Common myeloid progenitor, CD34-positive (primary cell): ENCODE results near the gene ONECUT3.

Source experiments
- CTCF ChIA-PET: fragments of 350-600 bp; sonication (Branson Sonifier 250); formaldehyde crosslinking; loops from one replicate; lab custom pipeline; 2021; ENCODE audit warnings: antibody characterized with exemption; lab: Charles Lee
- POLR2A ChIA-PET: fragments of 350-600 bp; sonication (Branson Sonifier 250); formaldehyde crosslinking; loops from one replicate; lab custom pipeline; 2021; ENCODE audit warnings: antibody characterized with exemption; lab: Charles Lee
- DNase-seq, 3 donors: peaks; one replicate each; pipeline versions ENCODE4 v3.0.0 to v3.0.0-alpha.2; 2013
- H3K27ac ChIP-seq, 2 experiments: 1 replicate in 1 of 2; 2 replicates in 1 of 2; pipeline ENCODE4 v1.7.0; 2013; ENCODE audit warnings: inconsistent platforms in 2 of 2, low read length in 2 of 2, mild to moderate bottlenecking in 2 of 2, low read depth in 1 of 2, moderate library complexity in 1 of 2; ENCODE audit not compliant: severe bottlenecking in 2 of 2, insufficient read depth in 1 of 2, poor library complexity in 1 of 2
- H3K27me3 ChIP-seq, 5 experiments: replicated peaks in 2 of 5; 1 replicate in 3 of 5; 2 replicates in 2 of 5; pipeline versions ENCODE4 v1.6.1 to v1.7.0; 2013; ENCODE audit warnings: low read length in 4 of 5, mild to moderate bottlenecking in 2 of 5, moderate library complexity in 2 of 5, inconsistent platforms in 1 of 5; ENCODE audit not compliant: insufficient read depth in 5 of 5, control insufficient read depth in 4 of 5
- H3K36me3 ChIP-seq, 4 experiments: 1 replicate in 2 of 4; 2 replicates in 2 of 4; pipeline versions ENCODE4 v1.6.1 to v1.7.0; 2013; ENCODE audit warnings: low read length in 3 of 4, control low read depth in 1 of 4, mild to moderate bottlenecking in 1 of 4; ENCODE audit not compliant: control insufficient read depth in 4 of 4, insufficient read depth in 4 of 4
- H3K4me1 ChIP-seq, 4 experiments: 1 replicate in 3 of 4; 2 replicates in 1 of 4; pipeline versions ENCODE4 v1.6.1 to v1.7.1; 2013; ENCODE audit warnings: low read length in 3 of 4, mild to moderate bottlenecking in 3 of 4, control low read depth in 1 of 4, inconsistent platforms in 1 of 4, moderate library complexity in 1 of 4; ENCODE audit not compliant: control insufficient read depth in 4 of 4, insufficient read depth in 4 of 4; ENCODE audit errors: control extremely low read depth in 1 of 4
- H3K4me3 ChIP-seq, 7 experiments: 1 replicate in 4 of 7; 2 replicates in 3 of 7; pipeline versions ENCODE4 v1.5.1 to v1.7.0; 2013; ENCODE audit warnings: mild to moderate bottlenecking in 7 of 7, low read length in 6 of 7, moderate library complexity in 6 of 7, inconsistent platforms in 2 of 7, low read depth in 2 of 7, control low read depth in 1 of 7; ENCODE audit not compliant: insufficient read depth in 4 of 7, control insufficient read depth in 1 of 7; ENCODE audit errors: extremely low read depth in 1 of 7
- H3K9me3 ChIP-seq, 5 experiments: 1 replicate in 4 of 5; 2 replicates in 1 of 5; pipeline versions ENCODE4 v1.6.1 to v1.7.1; 2013; ENCODE audit warnings: low read length in 4 of 5, mild to moderate bottlenecking in 2 of 5, inconsistent platforms in 1 of 5, low read depth in 1 of 5, moderate library complexity in 1 of 5; ENCODE audit not compliant: control insufficient read depth in 4 of 5, insufficient read depth in 2 of 5; ENCODE audit errors: control extremely low read depth in 1 of 5
- WGBS: methylation state at CpG from one replicate; pipeline ENCODE4 v1.1.5; 2013; ENCODE audit not compliant: insufficient coverage; 5-methylcytosine and 5-hydroxymethylcytosine counted together

ONECUT3 gene

DNA sequence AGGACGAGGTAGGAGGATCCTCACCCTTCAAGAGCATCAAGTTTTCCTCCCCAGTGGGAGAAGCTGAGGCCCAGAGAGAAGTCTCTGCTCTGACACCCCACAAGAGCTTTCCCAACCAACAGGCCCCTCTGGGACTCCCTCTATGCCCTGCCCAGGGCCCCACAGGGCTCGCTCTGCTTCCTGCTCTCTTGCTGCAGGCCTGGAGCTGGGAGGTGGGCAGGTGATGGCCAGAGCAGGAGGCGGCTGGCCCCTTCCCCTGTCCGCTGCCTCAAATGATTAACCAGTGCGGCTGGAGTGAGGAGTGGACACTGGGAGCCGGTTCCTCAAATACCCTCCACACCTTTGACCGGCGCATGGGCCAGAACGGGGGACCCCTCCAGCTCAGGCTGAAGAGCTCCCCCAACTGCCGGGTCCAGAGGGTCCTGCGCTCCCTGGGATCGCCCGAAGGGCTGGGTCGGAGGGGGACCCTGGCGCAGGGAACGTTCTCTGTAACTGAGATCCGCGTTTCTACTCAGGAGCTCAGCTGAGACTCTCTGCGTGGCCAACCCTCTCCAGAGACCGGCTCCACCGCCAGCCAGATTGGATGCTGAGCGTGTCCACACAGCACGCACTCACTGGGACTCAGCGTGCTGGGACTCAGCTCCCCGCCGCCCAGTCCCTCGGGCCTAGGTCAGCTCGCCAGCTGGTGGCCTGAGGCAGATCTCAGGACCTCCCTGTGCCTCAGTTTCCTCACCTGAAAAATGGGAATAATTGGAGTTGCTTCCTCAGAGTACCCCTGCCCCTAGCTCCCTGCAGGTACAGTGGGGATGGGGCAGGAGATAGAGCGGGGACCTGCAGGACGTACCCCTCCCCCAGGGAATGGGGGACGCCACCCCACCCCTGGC is 6.7 kb upstream of the ONECUT3 start:
- H3K36me3 ChIP-seq = no peaks in the 10 kb centered on the region
- POLR2A ChIA-PET = no interaction called here
- no peaks in the 10 kb centered on the region for H3K9me3 ChIP-seq
- peak in 2 of 3 donors; percentile 41 to 56 for DNase-seq
- 7% methylated on average over 22 of the region's 31 CpGs for WGBS
- CTCF ChIA-PET = interaction anchor here (0.7 to 1.7 kb wide), 4 partner anchors 9 to 36 kb away, joined by 3 to 7 read pairs (median 5); no protein-coding TSS in a partner anchor
- H3K27me3 ChIP-seq = peaks cover 0 to 95% (median 52%) of the 10 kb centered on the region in 5 experiments
- no peak overlapping the region for H3K27ac ChIP-seq
- H3K4me1 ChIP-seq = peaks cover 0 to 33% (median 12%) of the 10 kb centered on the region in 4 experiments
- no peak overlapping the region for H3K4me3 ChIP-seq

DNA sequence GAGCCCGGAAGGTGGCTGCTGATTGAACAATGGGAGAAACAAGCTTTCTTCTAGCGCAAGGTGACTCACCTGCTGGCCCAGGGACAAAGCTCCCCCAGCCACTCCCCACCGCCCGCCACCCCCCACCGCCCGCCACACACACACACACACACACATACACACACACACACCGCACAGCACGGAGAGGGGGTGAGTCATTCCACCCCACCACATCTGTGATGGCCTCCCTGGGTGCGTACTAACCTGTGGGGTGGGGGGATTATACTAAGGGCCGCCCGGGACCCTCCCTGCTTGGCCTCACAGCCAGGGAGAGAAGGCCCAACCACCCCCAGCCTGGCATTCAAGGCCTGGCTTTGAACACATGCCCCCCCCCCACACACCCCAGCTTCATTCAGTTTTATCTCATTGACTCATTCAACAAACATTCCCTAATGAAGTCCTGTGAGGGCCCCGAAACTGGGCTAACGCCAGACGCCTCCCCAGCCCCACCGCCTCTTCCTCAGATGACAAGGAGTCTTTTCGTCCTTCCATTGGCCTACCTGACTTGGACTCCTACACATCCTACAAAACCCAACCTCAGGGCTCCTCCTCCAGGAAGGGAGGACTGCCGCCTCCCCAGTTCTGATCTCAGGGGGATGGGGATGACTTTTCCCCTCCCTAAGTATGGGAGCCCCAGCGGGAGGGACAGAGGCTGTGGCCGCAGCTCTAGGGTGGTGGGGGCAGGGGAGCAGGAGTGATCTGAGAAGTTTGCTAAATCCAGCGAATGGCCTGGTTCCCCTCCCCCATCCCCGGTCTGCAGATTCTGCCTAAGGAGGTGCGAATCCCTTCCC is 5.8 kb upstream of the ONECUT3 start:
- peaks cover 0 to 97% (median 50%) of the 10 kb centered on the region in 5 experiments for H3K27me3 ChIP-seq

DNA sequence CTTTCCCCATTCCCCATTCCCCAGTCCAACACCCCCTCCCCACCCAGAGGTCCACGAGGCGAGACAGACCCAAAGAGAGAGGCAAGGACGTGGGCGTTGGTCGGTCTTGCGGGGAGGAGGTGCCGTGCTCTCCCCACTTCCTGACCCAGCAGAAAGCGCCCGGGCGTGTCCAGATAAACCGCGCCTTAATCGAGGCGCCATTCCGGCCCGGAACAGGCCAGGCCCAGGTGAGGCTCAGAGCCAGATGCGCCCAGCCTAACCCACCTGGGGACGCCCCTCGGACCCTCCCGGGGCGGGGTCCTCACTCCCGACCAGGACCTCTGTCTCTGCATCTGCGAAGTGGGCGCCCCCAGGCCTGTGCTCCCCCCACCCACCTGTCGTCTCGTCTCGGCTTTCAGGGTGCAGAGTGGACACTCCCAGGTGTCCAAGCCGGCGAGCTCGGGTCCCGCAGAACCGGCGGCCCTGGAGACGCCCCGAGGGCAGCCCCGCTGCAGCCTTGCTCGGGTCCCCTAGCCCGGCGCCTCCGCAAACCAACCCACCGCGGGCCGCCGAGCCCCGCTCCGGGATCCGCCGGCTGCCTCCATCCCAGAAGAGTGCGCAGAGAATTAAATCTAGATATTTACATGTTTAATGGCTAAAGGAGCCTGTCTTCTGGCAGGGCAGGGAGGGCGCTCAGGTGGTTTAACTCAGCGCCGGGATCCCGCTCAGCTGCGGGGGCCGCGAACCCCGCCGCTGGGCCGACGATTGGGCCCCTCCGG is 5.0 kb upstream of the ONECUT3 start:
- no peak overlapping the region for H3K4me3 ChIP-seq
- ChIA-PET CTCF (no interaction called here), POLR2A (no interaction called here)
- peaks cover 0 to 97% (median 51%) of the 10 kb centered on the region in 5 experiments for H3K27me3 ChIP-seq
- no peaks in the 10 kb centered on the region for H3K9me3 ChIP-seq
- peaks cover 0 to 41% (median 20%) of the 10 kb centered on the region in 4 experiments for H3K4me1 ChIP-seq
- no peaks in the 10 kb centered on the region for H3K36me3 ChIP-seq
- peak overlapping the region in 1 of 2 experiments; percentile 61 for H3K27ac ChIP-seq
- DNase-seq = no peak
- WGBS = 3% methylated on average over 44 of the region's 61 CpGs

More for the DNA sequence above, 5.8 kb upstream of the ONECUT3 start:
- H3K9me3 ChIP-seq = no peaks in the 10 kb centered on the region
- peak overlapping the region in 1 of 2 experiments; percentile 61 for H3K27ac ChIP-seq
- H3K4me3 ChIP-seq = no peak overlapping the region
- ChIA-PET CTCF (interaction anchor here (1.0 to 1.7 kb wide), 3 partner anchors 8 to 19 kb away, joined by 4 to 7 read pairs (median 6); no protein-coding TSS in a partner anchor), POLR2A (no interaction called here)
- no CpG with 5 or more reads among the region's 22 CpGs for WGBS
- H3K36me3 ChIP-seq = no peaks in the 10 kb centered on the region
- H3K4me1 ChIP-seq = peaks cover 0 to 38% (median 18%) of the 10 kb centered on the region in 4 experiments
- DNase-seq = peak in 2 of 3 donors; percentile 61 to 69

DNA sequence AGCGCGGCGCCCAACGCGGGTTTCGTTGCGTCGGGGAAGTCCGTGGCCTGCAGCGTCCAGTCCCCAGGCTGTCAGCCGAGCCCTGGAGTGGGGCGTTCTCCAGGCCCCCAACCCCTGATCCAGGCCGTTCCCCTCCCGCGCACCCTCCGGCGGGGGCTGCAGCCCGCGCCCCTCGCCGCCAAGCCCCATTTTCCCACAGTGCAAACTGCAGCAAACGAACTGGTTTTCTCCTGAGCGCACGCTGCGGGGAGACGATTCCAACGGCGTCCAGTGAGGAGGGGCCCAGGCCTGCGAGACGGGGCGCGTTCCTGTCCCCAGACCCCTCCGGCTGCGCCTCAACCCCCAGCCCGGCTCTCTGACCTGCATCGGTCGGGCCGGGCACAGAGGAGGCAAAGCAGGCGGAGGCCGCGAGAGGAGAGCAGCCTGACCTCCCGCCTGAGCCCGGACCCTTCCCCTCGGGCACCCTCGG is 4.4 kb upstream of the ONECUT3 start:
- no peaks in the 10 kb centered on the region for H3K36me3 ChIP-seq
- H3K27me3 ChIP-seq = peaks cover 0 to 95% (median 50%) of the 10 kb centered on the region in 5 experiments
- H3K4me3 ChIP-seq = no peak overlapping the region
- no peak overlapping the region for H3K27ac ChIP-seq
- WGBS = 4% methylated on average over 43 of the region's 45 CpGs
- DNase-seq = no peak
- H3K9me3 ChIP-seq = no peaks in the 10 kb centered on the region
- peaks cover 0 to 44% (median 21%) of the 10 kb centered on the region in 4 experiments for H3K4me1 ChIP-seq
- POLR2A ChIA-PET = no interaction called here
- CTCF ChIA-PET = no interaction called here

DNA sequence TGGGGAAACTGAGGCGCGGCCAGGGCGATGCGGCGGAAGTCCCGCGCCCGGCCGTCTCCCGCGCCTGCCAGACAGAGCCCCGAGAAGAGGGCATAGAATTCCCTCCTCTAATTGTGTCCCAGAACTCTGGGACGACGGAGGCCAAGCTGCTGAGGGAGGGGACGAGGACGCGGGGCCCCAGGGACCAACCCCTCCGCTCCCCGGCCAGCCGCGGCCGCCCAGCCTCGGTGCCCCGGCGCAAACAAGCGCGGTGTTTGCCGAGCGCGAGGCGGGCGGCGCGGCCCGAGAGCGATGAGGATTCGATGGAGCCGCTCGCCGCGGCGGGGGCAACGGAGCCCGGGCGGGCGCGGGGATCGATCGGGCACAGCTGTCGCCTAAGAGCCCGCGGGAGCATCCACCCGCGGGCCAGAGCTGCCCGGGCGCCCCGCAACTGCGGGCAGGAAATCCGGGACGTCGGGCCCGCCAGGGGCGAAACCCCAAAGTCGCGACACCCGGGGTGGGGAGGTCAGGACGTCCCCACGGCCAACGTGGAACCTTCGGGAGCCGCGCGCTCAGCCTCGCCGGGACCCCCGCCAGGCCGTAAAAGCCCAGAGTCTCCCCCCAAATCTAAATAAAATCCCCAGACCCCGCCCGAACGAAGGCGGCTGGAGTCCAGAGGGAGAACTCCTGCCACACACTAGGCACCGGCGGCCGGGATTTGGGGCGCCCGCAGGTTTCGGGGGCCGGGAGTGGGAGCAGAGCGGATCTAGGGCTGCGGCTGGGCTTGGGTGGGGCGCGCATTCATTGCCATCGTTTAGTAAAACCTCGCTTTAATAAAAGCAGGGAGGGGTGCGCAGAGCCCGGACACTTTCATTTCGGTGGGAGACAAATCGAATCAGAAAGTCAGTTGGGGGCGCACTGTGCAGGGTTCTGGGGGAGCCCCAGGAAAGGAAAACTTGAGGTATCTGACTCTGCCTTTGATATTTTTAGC is 3.6 kb upstream of the ONECUT3 start:
- whole genome bisulfite sequencing = 2% methylated on average over 74 of the region's 99 CpGs
- Histone ChIP-seq H3K27me3 (peaks cover 0 to 94% (median 47%) of the 10 kb centered on the region in 5 experiments), H3K9me3 (no peaks in the 10 kb centered on the region), H3K36me3 (no peaks in the 10 kb centered on the region), H3K4me3 (peak overlapping the region in 2 of 7 experiments; percentile 11 to 36), H3K27ac (no peak overlapping the region), H3K4me1 (peaks cover 0 to 47% (median 23%) of the 10 kb centered on the region in 4 experiments)
- CTCF ChIA-PET = interaction anchor here (1.3 to 2.1 kb wide), 2 partner anchors 12 to 46 kb away, joined by 4 to 5 read pairs; no protein-coding TSS in a partner anchor
- no peak for DNase-seq
- POLR2A ChIA-PET = no interaction called here
